KBM-7 (cell line): ENCODE measurements around the gene CACNA2D3.

Experiments used
- DNase-seq: peaks from one replicate; pipeline ENCODE4 v3.0.0-alpha.2; 2015
- in situ Hi-C: fragments of 300-500 bp; cut with MboI; formaldehyde crosslinking; loops from 2 replicates; pipeline ENCODE4 v1.14.3; 2020; ENCODE audit warnings: low sequenced_read_pairs, low pct_unique_long_range_greater_than_20kb, mixed read lengths

CACNA2D3 gene

GRCh38 chr3:54305409-54306099 is 183.2 kb downstream of the CACNA2D3 start:
- in situ Hi-C loops: no loop called here
- no peak for DNase-seq

GRCh38 chr3:54307566-54308180 is 185.3 kb downstream of the CACNA2D3 start:
- no peak for DNase-seq
- in situ Hi-C loops: no loop called here

- in situ Hi-C loops: no loop called here
- DNase-seq: no peak
Measured at GRCh38 chr3:54309601-54310000, 187.2 kb downstream of the CACNA2D3 start.

GRCh38 chr3:54311211-54311747 is 188.9 kb downstream of the CACNA2D3 start:
- in situ Hi-C loops: no loop called here

GRCh38 chr3:54312156-54312899 is 190.0 kb downstream of the CACNA2D3 start:
- in situ Hi-C loops: no loop called here
- DNase-seq: no peak

More at GRCh38 chr3:54311211-54311747, 188.9 kb downstream of the CACNA2D3 start:
- DNase-seq: no peak

- in situ Hi-C loops: no loop called here
- no peak for DNase-seq
Measured at GRCh38 chr3:54313418-54313817, 191.1 kb downstream of the CACNA2D3 start.

GRCh38 chr3:54321520-54321919 is 199.2 kb downstream of the CACNA2D3 start:
- no peak for DNase-seq
- in situ Hi-C loops: no loop called here

GRCh38 chr3:54322354-54322753 is 200.0 kb downstream of the CACNA2D3 start:
- no peak for DNase-seq
- in situ Hi-C loops: no loop called here

GRCh38 chr3:54324103-54324502 is 201.8 kb downstream of the CACNA2D3 start:
- in situ Hi-C loops: no loop called here
- no peak for DNase-seq

- no peak for DNase-seq
- in situ Hi-C loops: no loop called here
Measured at GRCh38 chr3:54326951-54327350, 204.6 kb downstream of the CACNA2D3 start.

GRCh38 chr3:54331341-54331740 is 209.0 kb downstream of the CACNA2D3 start:
- in situ Hi-C loops: no loop called here
- DNase-seq: no peak

GRCh38 chr3:54337846-54338245 is 215.5 kb downstream of the CACNA2D3 start:
- DNase-seq: no peak
- in situ Hi-C loops: no loop called here

GRCh38 chr3:54339608-54340007 is 217.3 kb downstream of the CACNA2D3 start:
- in situ Hi-C loops: no loop called here
- DNase-seq: no peak

- in situ Hi-C loops: no loop called here
- DNase-seq: no peak
Measured at GRCh38 chr3:54341811-54342210, 219.5 kb downstream of the CACNA2D3 start.

- in situ Hi-C loops: no loop called here
- no peak for DNase-seq
Measured at GRCh38 chr3:54342676-54343075, 220.3 kb downstream of the CACNA2D3 start.

- in situ Hi-C loops: no loop called here
- no peak for DNase-seq
Measured at GRCh38 chr3:54343495-54343894, 221.1 kb downstream of the CACNA2D3 start.

- in situ Hi-C loops: no loop called here
- no peak for DNase-seq
Measured at GRCh38 chr3:54344601-54345231, 222.4 kb downstream of the CACNA2D3 start.

GRCh38 chr3:54345847-54346375 is 223.6 kb downstream of the CACNA2D3 start:
- in situ Hi-C loops: no loop called here
- DNase-seq: no peak

- no peak for DNase-seq
- in situ Hi-C loops: no loop called here
Measured at GRCh38 chr3:54347060-54347459, 224.7 kb downstream of the CACNA2D3 start.
